WTC11 (cell line): Measurements from ENCODE around the gene SH2D3C. TPM values are rescaled to one million over a fixed set of nuclear protein-coding genes. Genes with fewer than 3 reads are reported as not detected.

ENCODE experiments used
- ATAC-seq: fragments of 200-7000 bp; cut with Tn5 transposase; 2 replicates; pipeline ENCODE4 v1.10.0; 2021; ENCODE audit warnings: mild to moderate bottlenecking, moderate library complexity
- CTCF ChIA-PET: fragments of 300-600 bp; sonication (Branson Sonifier 250); formaldehyde crosslinking; loops from one replicate; lab custom pipeline; 2021; ENCODE audit warnings: antibody characterized with exemption; lab: Charles Lee
- POLR2A ChIA-PET: fragments of 350-600 bp; sonication (Branson Sonifier 250); formaldehyde crosslinking; loops from one replicate; lab custom pipeline; 2021; ENCODE audit warnings: antibody characterized with exemption; lab: Charles Lee
- DNase-seq: peaks from one replicate; pipeline ENCODE4 v3.0.0; 2021; ENCODE audit warnings: low spot score
- H3K27ac Mint-ChIP-seq: 2 replicates; pipeline ENCODE4 v1.8.0; 2021; ENCODE audit warnings: mixed read lengths
- H3K27me3 Mint-ChIP-seq: 2 replicates; pipeline ENCODE4 v1.8.0; 2021; ENCODE audit warnings: low read depth, mild to moderate bottlenecking, moderate library complexity, mixed read lengths
- H3K36me3 Mint-ChIP-seq: 2 replicates; pipeline ENCODE4 v1.8.0; 2021; ENCODE audit warnings: mixed read lengths
- H3K4me1 Mint-ChIP-seq: 2 replicates; pipeline ENCODE4 v1.8.0; 2022; ENCODE audit warnings: mixed read lengths
- H3K4me3 Mint-ChIP-seq: 2 replicates; pipeline ENCODE4 v1.8.0; 2021; ENCODE audit warnings: mild to moderate bottlenecking, moderate library complexity, mixed read lengths
- H3K9me3 Mint-ChIP-seq: 2 replicates; pipeline ENCODE4 v1.8.0; 2021; ENCODE audit warnings: mixed read lengths
- ATF3 ChIP-seq: sonication (generic); formaldehyde crosslinking; conservative IDR thresholded peaks from 2 replicates; pipeline ENCODE4 v1.8.1; 2022; ENCODE audit warnings: mild to moderate bottlenecking, missing genetic modification reagents
- CDX4 ChIP-seq: fragments of 250-450 bp; sonication (Bioruptor Pico); IDR thresholded peaks from 2 replicates; pipeline ENCODE4 v1.9.0; 2021; ENCODE audit warnings: moderate library complexity, mild to moderate bottlenecking, inconsistent platforms, borderline replicate concordance
- EMX1 ChIP-seq: fragments of 250-450 bp; sonication (Bioruptor Pico); IDR thresholded peaks from 2 replicates; pipeline ENCODE4 v1.8.0; 2021; ENCODE audit warnings: mild to moderate bottlenecking
- FOXJ3 ChIP-seq: sonication (generic); formaldehyde crosslinking; IDR thresholded peaks from 2 replicates; pipeline ENCODE4 v1.9.0; 2021; ENCODE audit warnings: missing genetic modification reagents, mild to moderate bottlenecking, borderline replicate concordance
- HMGXB4 ChIP-seq: sonication (generic); formaldehyde crosslinking; IDR thresholded peaks from 2 replicates; pipeline ENCODE4 v1.8.1; 2023; ENCODE audit warnings: mild to moderate bottlenecking, moderate library complexity, missing genetic modification reagents
- IRF1 ChIP-seq: sonication (generic); formaldehyde crosslinking; IDR thresholded peaks from 2 replicates; pipeline ENCODE4 v1.8.0; 2023; ENCODE audit warnings: missing genetic modification reagents
- IRF2 ChIP-seq: sonication (generic); formaldehyde crosslinking; IDR thresholded peaks from 2 replicates; pipeline ENCODE4 v1.8.0; 2022; ENCODE audit warnings: low read depth, missing genetic modification reagents, borderline replicate concordance
- JAZF1 ChIP-seq: fragments of 250-450 bp; sonication (Bioruptor Pico); IDR thresholded peaks from 2 replicates; pipeline ENCODE4 v1.9.0; 2021; ENCODE audit warnings: moderate library complexity, mild to moderate bottlenecking, inconsistent platforms
- JUN ChIP-seq: sonication (generic); formaldehyde crosslinking; IDR thresholded peaks from 2 replicates; pipeline ENCODE4 v1.8.0; 2023; ENCODE audit warnings: mild to moderate bottlenecking, missing genetic modification reagents
- KAT7 ChIP-seq: sonication (generic); formaldehyde crosslinking; IDR thresholded peaks from 2 replicates; pipeline ENCODE4 v1.8.1; 2023; ENCODE audit warnings: missing genetic modification reagents, mild to moderate bottlenecking, borderline replicate concordance
- MAX ChIP-seq: sonication (generic); formaldehyde crosslinking; IDR thresholded peaks from 2 replicates; pipeline ENCODE4 v1.8.0; 2022; ENCODE audit warnings: mild to moderate bottlenecking, missing genetic modification reagents
- MXD4 ChIP-seq: fragments of 250-450 bp; sonication (Bioruptor Pico); IDR thresholded peaks from 2 replicates; pipeline ENCODE4 v1.8.0; 2021; ENCODE audit warnings: mild to moderate bottlenecking, moderate library complexity, borderline replicate concordance
- NR2C2 ChIP-seq: sonication (generic); formaldehyde crosslinking; IDR thresholded peaks from 2 replicates; pipeline ENCODE4 v1.8.0; 2022; ENCODE audit warnings: mild to moderate bottlenecking, missing genetic modification reagents
- PREB ChIP-seq: sonication (generic); formaldehyde crosslinking; IDR thresholded peaks from 2 replicates; pipeline ENCODE4 v1.8.1; 2022; ENCODE audit warnings: mild to moderate bottlenecking, missing genetic modification reagents, moderate library complexity, borderline replicate concordance
- RELA ChIP-seq: sonication (generic); formaldehyde crosslinking; IDR thresholded peaks from 2 replicates; pipeline ENCODE4 v1.8.1; 2022; ENCODE audit warnings: missing genetic modification reagents, mild to moderate bottlenecking, borderline replicate concordance
- SMAD3 ChIP-seq: sonication (generic); formaldehyde crosslinking; IDR thresholded peaks from 2 replicates; pipeline ENCODE4 v1.8.0; 2022; ENCODE audit warnings: missing genetic modification reagents, mild to moderate bottlenecking, borderline replicate concordance
- TEAD4 ChIP-seq: sonication (generic); formaldehyde crosslinking; IDR thresholded peaks from 2 replicates; pipeline ENCODE4 v1.8.0; 2022; ENCODE audit warnings: mild to moderate bottlenecking, missing genetic modification reagents
- ZNF121 ChIP-seq: sonication (generic); formaldehyde crosslinking; IDR thresholded peaks from 2 replicates; pipeline ENCODE4 v1.8.0; 2023; ENCODE audit warnings: missing genetic modification reagents
- ZNF219 ChIP-seq: sonication (generic); formaldehyde crosslinking; IDR thresholded peaks from 2 replicates; pipeline ENCODE4 v1.8.0; 2023; ENCODE audit warnings: missing genetic modification reagents, mild to moderate bottlenecking, borderline replicate concordance
- ZNF396 ChIP-seq: fragments of 250-450 bp; sonication (Bioruptor Pico); IDR thresholded peaks from 2 replicates; pipeline ENCODE4 v1.8.0; 2021; ENCODE audit warnings: mild to moderate bottlenecking, moderate library complexity, borderline replicate concordance
- ZNF425 ChIP-seq: fragments of 250-450 bp; sonication (Bioruptor Pico); conservative IDR thresholded peaks from 2 replicates; pipeline ENCODE4 v1.9.0; 2021; ENCODE audit warnings: mild to moderate bottlenecking
- ZNF532 ChIP-seq: fragments of 250-450 bp; sonication (Bioruptor Pico); IDR thresholded peaks from 2 replicates; pipeline ENCODE4 v1.9.0; 2021; ENCODE audit warnings: mild to moderate bottlenecking, borderline replicate concordance
- total RNA-seq: library from RNA; stranded (reverse); gene quantifications from 3 replicates; pipeline ENCODE4 v1.2.3, GENCODE V29; 2021

Gene SH2D3C
- total RNA-seq, 1 experiment from 2014 or later, result 5.4 TPM

- no peak for TF ChIP-seq ZNF532 (CRISPR knock-in tag)
- no peak for TF ChIP-seq SMAD3 (CRISPR knock-in tag)
- TF ChIP-seq NR2C2, result no peak
- no peak for TF ChIP-seq ZNF121
- no peak for TF ChIP-seq JUN (CRISPR knock-in tag)
- TF ChIP-seq RELA, result no peak
- no peak for TF ChIP-seq CDX4
- no peak for TF ChIP-seq FOXJ3 (CRISPR knock-in tag)
- no peak for TF ChIP-seq EMX1
- no peak for TF ChIP-seq IRF1 (CRISPR knock-in tag)
- TF ChIP-seq MXD4 (CRISPR knock-in tag), result no peak
- no peak for TF ChIP-seq IRF2 (CRISPR knock-in tag)
Observed at GRCh38 chr9:127749090-127749787, 29.2 kb downstream of the SH2D3C start (continued).

GRCh38 chr9:127746959-127747569 lies 31.4 kb downstream of the SH2D3C start:
- ATAC-seq (peak; percentile 3; the same call in 1 of the 2 replicates), DNase-seq (no peak)
- 0 out of 2 replicates have a peak, but pooled peaks cover 3% of the 10 kb centered on the region for H3K4me1 Mint-ChIP-seq
- H3K27ac Mint-ChIP-seq, result no peak overlapping the region
- H3K4me3 Mint-ChIP-seq, result no peak overlapping the region
- no peaks in the 10 kb centered on the region for H3K9me3 Mint-ChIP-seq
- H3K27me3 Mint-ChIP-seq, result peaks cover 10% of the 10 kb centered on the region
- H3K36me3 Mint-ChIP-seq, result no peaks in the 10 kb centered on the region
- CTCF ChIA-PET, result interaction anchor here (0.5 to 1.6 kb wide), 10 partner anchors 10 to 239 kb away, joined by 3 to 9 read pairs (median 3); partner anchors contain the start of genes CDK9 and TOR2A
- POLR2A ChIA-PET, result no interaction called here
- no peak for TF ChIP-seq PREB (CRISPR knock-in tag)
- TF ChIP-seq JAZF1 (CRISPR knock-in tag), result no peak
- no peak for TF ChIP-seq KAT7 (CRISPR knock-in tag)
- no peak for TF ChIP-seq ZNF396 (CRISPR knock-in tag)
- TF ChIP-seq ZNF219, result no peak
- no peak for TF ChIP-seq ZNF425
- no peak for TF ChIP-seq TEAD4 (CRISPR knock-in tag)
- TF ChIP-seq MAX, result no peak
- no peak for TF ChIP-seq ATF3 (CRISPR knock-in tag)
- TF ChIP-seq HMGXB4 (CRISPR knock-in tag), result no peak
